GM21576 (cell line): Measurements from ENCODE around the gene UPP1.

ENCODE experiments used
- ATAC-seq: cut with Tn5 transposase; IDR thresholded peaks from one replicate; pipeline ENCODE4 v1.9.1; 2021; ENCODE audit warnings: mild to moderate bottlenecking, moderate library complexity; ENCODE audit not compliant: unreplicated experiment

UPP1 gene

GRCh38 chr7:48085433-48085791 lies 3.7 kb upstream of the UPP1 start:
- ATAC-seq: no peak

GRCh38 chr7:48085942-48086341 lies 3.1 kb upstream of the UPP1 start:
- no peak for ATAC-seq

- ATAC-seq: peak; percentile 19
Measured at GRCh38 chr7:48087349-48087748, 1.7 kb upstream of the UPP1 start.

- ATAC-seq: peak; percentile 48
Measured at GRCh38 chr7:48088559-48089045, 463 bp upstream of the UPP1 start.

- ATAC-seq: no peak
Measured at GRCh38 chr7:48090095-48090805, 1.2 kb downstream of the UPP1 start.

GRCh38 chr7:48091506-48092433 lies 2.7 kb downstream of the UPP1 start:
- ATAC-seq: no peak

- ATAC-seq: no peak
Measured at GRCh38 chr7:48094861-48095293, 5.8 kb downstream of the UPP1 start.

- ATAC-seq: no peak
Measured at GRCh38 chr7:48096273-48096672, 7.2 kb downstream of the UPP1 start.

GRCh38 chr7:48097521-48098231 lies 8.6 kb downstream of the UPP1 start:
- no peak for ATAC-seq

GRCh38 chr7:48098846-48099245 lies 9.8 kb downstream of the UPP1 start:
- no peak for ATAC-seq

- ATAC-seq: no peak
Measured at GRCh38 chr7:48099781-48100180, 10.7 kb downstream of the UPP1 start.

- no peak for ATAC-seq
Measured at GRCh38 chr7:48101352-48101751, 12.3 kb downstream of the UPP1 start.

GRCh38 chr7:48101968-48102367 lies 12.9 kb downstream of the UPP1 start:
- ATAC-seq: no peak

- ATAC-seq: no peak
Measured at GRCh38 chr7:48102530-48102929, 13.5 kb downstream of the UPP1 start.

- no peak for ATAC-seq
Measured at GRCh38 chr7:48105045-48105444, 16.0 kb downstream of the UPP1 start.

- no peak for ATAC-seq
Measured at GRCh38 chr7:48106906-48107659, 18.0 kb downstream of the UPP1 start.

- no peak for ATAC-seq
Measured at GRCh38 chr7:48107926-48108472, 18.9 kb downstream of the UPP1 start.

- ATAC-seq: no peak
Measured at GRCh38 chr7:48108959-48109847, 20.1 kb downstream of the UPP1 start.
